Measurements from ENCODE around the gene GBP1. TPM values are rescaled to one million over a fixed set of nuclear protein-coding genes. Genes with fewer than 3 reads are reported as not detected.

GBP1 gene
- total RNA-seq, 2 donors from 2014 or later: 4.3 to 5.7 TPM

GRCh38 chr1:89068291-89068690 lies 3.3 kb upstream of the GBP1 start:
- no peaks in the 10 kb centered on the region for H3K27me3 ChIP-seq
- peaks cover 0 to 5% of the 10 kb centered on the region in 2 donors for H3K4me1 ChIP-seq
- TF ChIP-seq CTCF (IDR thresholded peaks at IDR 0.05): no peak
- no peaks in the 10 kb centered on the region for H3K9me3 ChIP-seq
- no peak overlapping the region for H3K27ac ChIP-seq
- no peak for DNase-seq (ENCODE audit: low spot score)
- H3K36me3 ChIP-seq: no peaks in the 10 kb centered on the region
- H3K4me3 ChIP-seq: no peak overlapping the region

GRCh38 chr1:89064632-89065031 lies 376 bp downstream of the GBP1 start:
- no peaks in the 10 kb centered on the region for H3K9me3 ChIP-seq
- no peaks in the 10 kb centered on the region for H3K36me3 ChIP-seq
- no peak for DNase-seq (ENCODE audit: low spot score)
- no peak for TF ChIP-seq CTCF (IDR thresholded peaks at IDR 0.05)
- no peaks in the 10 kb centered on the region for H3K27me3 ChIP-seq
- H3K4me1 ChIP-seq: peaks cover 0 to 5% of the 10 kb centered on the region in 2 donors
- H3K27ac ChIP-seq: peak overlapping the region; percentile 84
- peak overlapping the region; percentile 51 to 52 for H3K4me3 ChIP-seq

- peaks cover 9% of the 10 kb centered on the region for H3K36me3 ChIP-seq
- H3K27me3 ChIP-seq: no peaks in the 10 kb centered on the region
- TF ChIP-seq CTCF (IDR thresholded peaks at IDR 0.05): no peak
- no peak overlapping the region for H3K4me3 ChIP-seq
- no peak for DNase-seq (ENCODE audit: low spot score)
- H3K27ac ChIP-seq: no peak overlapping the region
- H3K4me1 ChIP-seq: peaks cover 0 to 5% of the 10 kb centered on the region in 2 donors
- no peaks in the 10 kb centered on the region for H3K9me3 ChIP-seq
Observed at GRCh38 chr1:89063094-89063493, 1.9 kb downstream of the GBP1 start.

DNA sequence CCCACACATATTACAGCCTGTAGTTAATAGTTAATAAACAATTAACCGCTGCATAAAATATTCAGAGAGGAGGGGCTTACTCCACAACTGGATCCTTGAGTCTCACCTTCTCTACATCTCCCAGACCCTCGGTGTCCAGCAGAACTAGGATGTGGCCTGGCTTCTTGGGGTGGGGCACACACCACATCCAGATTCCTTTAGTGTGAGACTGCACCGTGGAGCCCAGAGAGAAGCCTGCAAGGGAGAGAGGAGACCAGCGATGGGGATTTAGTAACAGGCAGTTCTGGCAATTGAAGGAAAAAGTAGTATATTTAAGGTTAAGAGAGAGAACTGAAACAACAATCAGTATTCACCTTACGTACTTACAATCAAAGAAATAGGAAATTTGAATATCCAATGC lies 4.9 kb downstream of the GBP1 start:
- Histone ChIP-seq H3K9me3 (no peaks in the 10 kb centered on the region), H3K27me3 (no peaks in the 10 kb centered on the region), H3K4me3 (no peak overlapping the region), H3K27ac (no peak overlapping the region), H3K4me1 (peaks cover 0 to 5% of the 10 kb centered on the region in 2 donors), H3K36me3 (peaks cover 9% of the 10 kb centered on the region)
- no peak for TF ChIP-seq CTCF (IDR thresholded peaks at IDR 0.05)
- no peak for DNase-seq (ENCODE audit: low spot score)

- Histone ChIP-seq H3K4me3 (no peak overlapping the region), H3K27ac (no peak overlapping the region), H3K27me3 (no peaks in the 10 kb centered on the region), H3K36me3 (peaks cover 17% of the 10 kb centered on the region), H3K4me1 (no peaks in the 10 kb centered on the region), H3K9me3 (no peaks in the 10 kb centered on the region)
- DNase-seq (ENCODE audit: low spot score): no peak
- no peak for TF ChIP-seq CTCF (IDR thresholded peaks at IDR 0.05)
Observed at GRCh38 chr1:89051955-89052312, 13.1 kb downstream of the GBP1 start.

GRCh38 chr1:89051300-89051954 lies 13.6 kb downstream of the GBP1 start:
- no peak for DNase-seq (ENCODE audit: low spot score)
- Histone ChIP-seq H3K27ac (no peak overlapping the region), H3K4me3 (no peak overlapping the region), H3K9me3 (no peaks in the 10 kb centered on the region), H3K36me3 (peaks cover 17% of the 10 kb centered on the region), H3K4me1 (no peaks in the 10 kb centered on the region), H3K27me3 (no peaks in the 10 kb centered on the region)
- no peak for TF ChIP-seq CTCF (IDR thresholded peaks at IDR 0.05)

Data from right atrium auricular region (tissue), 2 donors.